ENCODE results near the gene CAPN8.
"Not testable (repeated sequence)": the region's sequence is repeated elsewhere in the genome, so short reads cannot be mapped to it uniquely, and the experiment has no call there.

The CAPN8 gene

DNA sequence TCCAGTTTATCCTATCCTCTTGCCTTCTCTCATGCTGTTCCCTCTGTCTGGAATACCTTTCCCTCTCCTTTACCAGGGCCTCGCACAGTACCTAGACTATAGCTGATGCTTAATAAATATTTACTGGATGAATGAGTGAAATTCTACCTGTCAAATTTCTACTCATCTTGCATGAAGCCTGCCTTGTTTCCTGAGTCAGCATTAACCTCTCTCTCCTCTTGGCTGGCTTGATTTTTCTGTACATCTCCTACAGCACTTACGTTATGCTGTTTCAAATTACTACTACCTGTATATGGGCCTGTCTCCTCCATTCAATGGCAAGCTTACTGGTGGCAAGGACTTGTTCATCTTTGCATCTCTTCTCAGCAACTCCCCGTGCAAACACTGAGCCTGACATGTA is 130.8 kb downstream of the CAPN8 start:
- no peak for DNase-seq

DNA sequence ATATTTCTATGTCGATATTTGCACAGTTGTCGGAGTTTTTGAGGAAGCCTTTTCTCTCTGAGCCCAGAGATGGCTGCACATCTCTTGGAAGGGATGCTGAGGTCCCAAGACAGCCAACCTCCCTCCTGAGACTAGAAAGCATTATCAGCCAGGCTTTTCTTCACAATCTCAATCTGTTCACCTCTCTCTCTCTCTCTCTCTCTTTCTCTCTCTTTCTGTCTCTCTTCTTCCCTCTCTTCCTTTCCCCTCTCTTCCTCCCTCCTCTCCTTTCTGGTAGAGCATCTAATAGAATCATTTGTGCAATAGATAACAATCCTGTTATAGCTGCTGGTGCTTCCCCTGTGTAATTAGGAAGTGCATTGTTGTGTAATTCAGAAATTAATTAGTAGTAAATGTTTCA is 131.8 kb downstream of the CAPN8 start:
- DNase-seq = no peak

DNA sequence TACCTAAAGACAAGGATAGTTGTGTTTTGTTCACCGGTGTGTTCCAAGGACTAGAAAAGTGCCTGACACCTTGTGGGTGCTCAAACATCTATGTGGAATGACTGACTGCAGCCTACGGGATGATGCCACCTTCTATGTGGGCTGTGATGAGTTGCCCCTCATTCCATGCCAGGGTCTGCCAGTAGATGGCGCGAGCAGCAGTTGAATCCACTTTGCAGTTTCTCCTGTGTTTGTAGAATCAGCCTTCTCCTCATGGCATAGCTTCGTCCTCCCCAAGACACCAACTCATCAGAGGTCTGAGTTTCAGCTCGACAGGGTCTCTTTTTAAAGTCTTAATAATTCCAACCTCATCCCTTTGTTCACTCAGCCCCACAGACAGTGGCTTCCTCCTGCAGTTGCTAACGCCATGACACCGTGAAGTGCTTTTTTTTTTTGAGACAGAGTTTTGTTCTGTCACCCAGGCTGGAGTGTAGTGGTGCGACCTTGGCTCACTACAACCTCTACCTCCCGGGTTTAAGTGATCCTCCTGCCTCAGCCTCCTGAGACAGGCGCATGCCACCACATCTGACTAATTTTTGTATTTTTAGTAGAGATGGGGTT is 133.7 kb downstream of the CAPN8 start:
- DNase-seq = peak in 45 of 56 donors; percentile 1 to 82 (median 29)

DNA sequence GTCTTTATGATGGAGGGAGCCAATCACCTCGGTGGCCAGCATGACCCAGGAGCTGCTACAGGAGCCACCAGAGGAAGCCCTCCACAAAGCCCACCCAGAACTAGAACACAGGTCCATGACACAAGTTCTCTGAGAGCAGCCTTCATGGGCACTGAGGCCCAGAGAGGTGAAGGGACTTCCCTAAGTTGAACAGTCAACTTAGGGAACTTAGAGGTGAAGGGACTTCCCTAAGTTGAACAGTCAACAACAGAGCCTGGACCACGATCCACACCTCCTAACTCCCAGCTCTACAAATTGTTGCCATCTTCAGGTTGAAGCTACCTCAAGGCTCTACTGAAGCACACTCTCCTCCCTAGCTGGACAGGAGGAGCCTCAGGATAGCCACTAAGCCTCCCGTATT is 139.5 kb downstream of the CAPN8 start:
- DNase-seq = no peak

DNA sequence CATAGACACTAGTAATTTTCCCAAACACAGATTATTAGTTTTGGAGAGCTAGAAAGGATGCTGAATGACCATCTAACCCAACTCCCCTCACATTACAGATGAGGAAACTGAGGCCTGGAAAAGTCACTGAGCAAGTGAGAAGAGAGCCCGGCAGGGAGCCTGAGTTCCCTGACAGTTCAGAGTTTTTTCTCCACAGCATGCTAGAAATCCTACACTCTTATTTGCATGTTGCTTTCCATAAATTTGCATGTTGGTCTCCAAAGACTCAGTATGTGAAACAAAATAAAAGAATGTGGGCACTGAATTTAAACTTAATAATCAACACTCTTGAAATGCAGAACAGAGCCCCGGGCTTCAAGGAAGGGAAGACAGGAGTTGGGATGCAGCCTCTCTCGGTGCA is 140.0 kb downstream of the CAPN8 start:
- no peak for DNase-seq

DNA sequence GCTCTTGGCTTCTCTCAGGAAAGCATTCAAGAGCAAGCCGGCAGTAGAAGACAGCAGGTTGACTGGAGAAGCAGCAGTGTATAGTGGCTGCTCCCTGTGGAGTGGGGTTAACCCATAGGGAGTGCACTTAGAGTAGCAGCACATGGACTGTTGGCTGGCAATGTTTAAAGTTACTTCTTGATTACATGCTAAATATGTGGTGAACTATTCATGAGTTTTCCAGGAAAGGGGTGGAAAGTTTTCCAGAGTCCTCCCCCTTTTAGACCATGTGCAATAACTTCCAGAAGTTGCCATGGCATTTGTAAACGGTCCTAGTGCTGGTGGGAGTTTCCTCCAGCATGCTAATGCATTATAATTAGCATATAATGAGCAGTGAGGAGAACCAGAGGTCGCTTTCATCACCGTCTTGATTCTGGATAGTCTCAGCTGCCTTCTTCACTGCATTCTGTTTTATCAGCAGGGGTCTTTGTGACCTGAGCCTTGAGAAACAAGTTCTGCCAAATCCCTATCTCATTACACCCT is 140.5 kb downstream of the CAPN8 start:
- no peak for DNase-seq

DNA sequence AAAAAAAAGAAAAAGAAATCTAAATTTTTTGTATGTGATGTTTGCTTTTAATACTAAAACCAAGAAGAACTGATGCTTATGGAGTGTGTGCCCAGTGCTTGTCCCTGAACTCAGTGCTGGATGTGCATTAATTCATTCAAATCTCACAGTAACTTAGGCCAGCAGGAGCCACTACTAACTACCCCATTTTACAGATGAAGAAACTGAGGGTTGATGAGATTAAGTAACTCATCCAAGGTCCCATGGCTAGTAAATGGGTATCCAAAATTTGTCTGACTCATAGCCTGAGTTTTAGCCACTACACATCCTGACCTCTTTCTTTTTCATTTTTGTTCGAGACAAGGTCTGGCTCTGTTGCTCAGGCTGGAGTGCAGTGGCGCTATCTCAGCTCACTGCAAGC is 144.4 kb downstream of the CAPN8 start:
- no peak for DNase-seq

DNA sequence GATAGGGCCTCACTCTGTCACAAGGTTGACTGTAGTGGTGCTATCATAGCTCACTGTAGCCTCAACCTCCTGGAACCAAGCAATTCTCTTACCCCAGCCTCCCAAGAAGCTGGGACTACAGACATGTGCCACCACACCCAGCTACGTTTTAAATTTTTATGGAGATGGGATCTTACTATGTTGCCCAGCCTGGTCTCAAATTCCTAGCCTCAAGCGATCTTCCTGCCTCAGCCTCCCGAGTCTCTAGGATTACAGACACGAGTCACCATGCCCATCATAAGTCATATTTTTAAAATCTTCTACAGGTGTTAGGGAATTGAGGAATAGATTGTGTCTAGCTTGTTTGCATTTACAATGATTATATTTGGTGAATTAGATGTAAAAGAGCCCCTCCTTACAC is 145.3 kb downstream of the CAPN8 start:
- DNase-seq = no peak

DNA sequence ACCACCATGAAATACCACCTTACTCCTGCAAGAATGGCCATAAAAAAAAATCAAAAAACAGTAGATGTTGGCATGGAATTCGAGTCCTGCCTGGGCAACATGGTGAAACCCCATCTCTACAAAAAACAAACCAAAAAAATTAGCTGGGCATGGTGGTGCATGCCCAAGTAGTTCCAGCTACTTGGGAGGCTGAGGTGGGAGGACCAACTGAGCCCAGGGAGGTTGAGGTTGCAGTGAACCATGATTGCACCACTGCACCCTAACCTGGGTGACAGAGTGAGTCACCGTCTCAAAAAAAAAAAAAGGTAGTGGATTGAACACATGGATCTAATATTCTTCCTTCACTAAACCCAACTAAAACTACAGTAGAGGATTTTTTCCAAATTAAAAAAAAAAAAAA is 146.4 kb downstream of the CAPN8 start:
- DNase-seq = no peak

DNA sequence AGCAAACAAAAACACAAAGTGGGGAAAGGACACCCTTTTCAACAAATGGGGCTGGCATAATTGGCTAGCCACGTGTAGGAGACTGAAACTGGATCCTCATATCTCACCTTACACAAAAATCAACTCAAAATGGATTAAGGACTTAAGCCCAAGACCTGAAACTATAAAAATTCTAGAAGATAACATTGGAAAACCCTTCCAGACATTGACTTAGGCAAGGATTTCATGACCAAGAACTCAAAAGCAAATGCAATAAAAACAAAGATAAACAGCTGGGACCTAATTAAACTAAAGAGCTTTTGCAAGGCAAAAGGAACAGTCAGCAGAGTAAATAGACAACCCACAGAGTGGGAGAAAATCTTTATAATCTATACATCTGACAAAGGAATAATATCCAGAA is 146.9 kb downstream of the CAPN8 start:
- DNase-seq = not testable (repeated sequence)

DNA sequence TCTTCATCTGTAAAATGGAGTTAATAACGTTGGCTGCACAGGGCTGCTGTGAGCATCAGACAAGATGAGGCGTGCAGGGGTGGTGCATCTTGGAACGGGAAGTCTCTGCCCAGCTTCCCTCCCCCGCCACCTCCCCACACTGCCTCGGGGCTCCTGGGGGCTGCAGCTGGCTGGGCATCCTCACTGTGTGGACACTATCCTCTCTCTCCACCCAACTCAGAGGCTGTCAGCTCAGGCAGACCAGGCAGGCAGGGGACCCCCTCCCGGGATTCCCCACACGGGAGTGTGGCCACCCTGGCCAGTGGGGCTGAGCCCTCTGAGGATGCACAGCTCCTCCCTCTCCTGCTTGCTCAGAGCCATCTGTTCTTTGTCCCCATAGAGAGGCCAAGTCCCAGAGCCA is 149.6 kb downstream of the CAPN8 start:
- DNase-seq = no peak

DNA sequence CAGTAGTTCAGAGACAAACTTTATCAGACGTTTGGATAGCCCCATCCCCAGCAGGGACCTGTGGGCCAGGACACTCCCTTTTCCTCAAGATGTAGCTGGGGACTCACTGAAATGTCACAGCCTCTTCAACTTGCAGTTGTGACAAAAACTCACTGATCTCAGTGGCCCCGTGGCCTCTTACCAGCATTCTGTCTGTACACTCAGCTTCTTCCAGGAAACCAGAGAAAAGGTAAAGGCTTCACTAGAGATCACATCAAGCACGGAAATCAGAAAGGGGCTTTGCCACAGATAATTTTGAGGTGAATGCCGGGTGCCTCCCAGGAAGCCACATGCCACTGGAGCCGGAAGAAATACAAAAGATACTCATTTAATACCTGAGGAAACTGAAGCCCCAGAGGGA is 150.1 kb downstream of the CAPN8 start:
- no peak for DNase-seq

DNA sequence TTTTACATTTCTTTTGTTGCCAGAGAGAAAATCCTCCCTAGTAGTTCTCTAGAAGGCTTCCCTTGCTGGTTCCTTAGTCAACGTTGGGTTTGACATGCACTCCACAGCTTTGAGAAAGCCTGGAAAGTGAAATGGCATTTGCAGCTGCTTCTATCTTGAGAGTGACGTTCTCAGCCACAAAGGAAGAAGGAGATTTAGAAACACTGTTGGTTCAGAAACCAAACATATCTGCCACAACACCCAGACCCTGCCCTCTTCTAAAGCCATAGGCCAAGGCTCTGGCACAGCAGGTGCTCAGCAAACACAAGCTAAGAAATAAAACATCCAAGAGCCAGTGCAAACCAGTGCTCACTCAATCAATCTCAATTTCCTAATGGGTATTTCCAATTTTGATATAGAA is 150.9 kb downstream of the CAPN8 start:
- DNase-seq = no peak

DNA sequence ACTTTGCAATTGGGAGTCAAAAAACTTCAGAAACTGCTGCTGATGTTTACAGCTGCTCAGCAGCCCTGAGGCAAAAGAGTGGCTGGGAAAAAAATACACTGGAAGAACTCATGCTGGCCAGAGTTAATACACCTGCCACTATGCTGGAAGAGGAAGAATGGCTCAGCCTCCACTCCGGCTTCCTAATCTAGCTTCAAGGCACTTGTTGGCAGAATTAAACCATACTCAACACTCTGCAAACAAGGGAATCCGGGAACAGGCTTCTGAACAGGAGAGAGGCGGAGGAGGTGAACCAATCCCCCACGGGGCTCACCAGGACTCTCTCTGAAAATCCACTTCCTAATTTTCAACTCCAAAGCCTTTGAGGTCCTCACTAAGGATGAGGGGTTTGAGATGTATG is 152.2 kb downstream of the CAPN8 start:
- DNase-seq = no peak

DNA sequence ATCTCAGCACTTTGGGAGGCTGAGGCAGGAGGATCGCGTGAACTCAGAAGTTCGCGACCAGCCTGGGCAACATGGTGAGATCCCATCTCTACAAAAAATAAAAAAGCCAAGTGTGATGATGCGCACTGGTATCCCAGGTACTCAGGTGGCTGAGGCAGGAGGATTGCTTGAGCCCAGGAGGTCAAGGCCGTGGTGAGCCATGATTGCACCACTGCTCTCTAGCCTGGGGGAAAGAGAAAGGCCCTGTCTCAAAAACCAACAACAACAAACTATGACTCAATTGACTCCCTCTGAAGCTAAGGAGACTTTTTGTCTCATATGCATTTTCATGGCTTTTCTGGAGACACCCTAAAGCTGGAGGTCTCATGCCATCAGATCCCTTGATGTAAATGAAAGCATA is 153.4 kb downstream of the CAPN8 start:
- DNase-seq = no peak

DNA sequence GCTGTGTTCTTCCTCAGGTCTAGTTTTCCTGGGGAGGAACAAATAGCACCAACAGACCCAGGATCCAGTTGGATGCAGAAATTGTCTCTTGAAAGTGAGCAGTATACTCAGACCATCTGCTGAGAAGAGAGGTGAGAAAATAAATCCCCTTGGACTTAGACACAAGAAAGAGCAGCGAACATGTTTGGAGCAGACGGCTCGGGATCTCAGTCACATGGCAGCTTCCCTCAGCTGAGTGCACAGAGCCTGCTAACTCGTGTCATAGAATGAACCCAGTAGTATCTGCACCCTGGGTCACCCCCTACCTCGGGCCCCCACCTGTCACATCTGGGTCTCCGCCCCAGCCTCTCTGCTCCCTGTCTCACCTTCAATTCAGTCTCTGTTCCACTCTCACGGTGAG is 156.7 kb downstream of the CAPN8 start:
- no peak for DNase-seq

DNA sequence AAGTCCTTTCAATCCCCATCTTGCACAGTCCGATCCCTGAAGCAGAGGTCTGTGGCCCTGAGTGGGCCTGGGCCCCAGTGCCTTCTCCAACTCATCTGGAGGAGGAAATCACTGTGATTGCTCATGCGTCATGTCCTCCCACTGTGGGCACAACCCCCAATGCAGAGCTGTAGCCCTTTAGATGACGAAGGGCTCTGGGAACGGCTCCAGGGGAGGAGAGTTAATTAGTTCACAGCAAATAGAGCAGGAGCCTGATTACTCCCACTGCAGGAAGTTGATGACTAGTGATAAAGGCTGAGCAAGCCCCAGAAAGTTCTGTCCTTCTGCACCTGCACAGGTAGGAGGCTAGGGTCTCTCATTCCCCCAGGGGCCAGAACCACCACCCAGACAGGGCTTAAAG is 160.8 kb downstream of the CAPN8 start:
- peak in 39 of 56 donors; percentile 5 to 72 (median 27) for DNase-seq

DNA sequence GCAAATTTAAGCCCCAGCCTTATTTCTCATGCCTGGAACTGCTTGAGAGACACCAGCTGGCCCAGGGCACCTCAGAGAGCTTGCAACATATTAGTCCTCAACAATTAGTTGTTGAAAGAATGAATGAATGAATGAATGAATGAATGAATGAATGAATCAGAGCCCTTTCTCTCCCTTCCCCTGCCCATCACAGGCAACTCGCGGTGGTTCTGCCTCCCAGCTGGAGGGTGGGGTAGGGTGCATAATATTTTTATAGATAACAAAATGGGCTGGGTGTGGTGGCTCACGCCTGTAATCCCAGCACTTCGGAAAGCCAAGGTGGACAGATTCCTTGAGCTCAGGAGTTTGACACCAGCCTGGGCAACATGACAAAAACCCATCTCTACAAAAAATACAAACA is 162.2 kb downstream of the CAPN8 start:
- no peak for DNase-seq

DNA sequence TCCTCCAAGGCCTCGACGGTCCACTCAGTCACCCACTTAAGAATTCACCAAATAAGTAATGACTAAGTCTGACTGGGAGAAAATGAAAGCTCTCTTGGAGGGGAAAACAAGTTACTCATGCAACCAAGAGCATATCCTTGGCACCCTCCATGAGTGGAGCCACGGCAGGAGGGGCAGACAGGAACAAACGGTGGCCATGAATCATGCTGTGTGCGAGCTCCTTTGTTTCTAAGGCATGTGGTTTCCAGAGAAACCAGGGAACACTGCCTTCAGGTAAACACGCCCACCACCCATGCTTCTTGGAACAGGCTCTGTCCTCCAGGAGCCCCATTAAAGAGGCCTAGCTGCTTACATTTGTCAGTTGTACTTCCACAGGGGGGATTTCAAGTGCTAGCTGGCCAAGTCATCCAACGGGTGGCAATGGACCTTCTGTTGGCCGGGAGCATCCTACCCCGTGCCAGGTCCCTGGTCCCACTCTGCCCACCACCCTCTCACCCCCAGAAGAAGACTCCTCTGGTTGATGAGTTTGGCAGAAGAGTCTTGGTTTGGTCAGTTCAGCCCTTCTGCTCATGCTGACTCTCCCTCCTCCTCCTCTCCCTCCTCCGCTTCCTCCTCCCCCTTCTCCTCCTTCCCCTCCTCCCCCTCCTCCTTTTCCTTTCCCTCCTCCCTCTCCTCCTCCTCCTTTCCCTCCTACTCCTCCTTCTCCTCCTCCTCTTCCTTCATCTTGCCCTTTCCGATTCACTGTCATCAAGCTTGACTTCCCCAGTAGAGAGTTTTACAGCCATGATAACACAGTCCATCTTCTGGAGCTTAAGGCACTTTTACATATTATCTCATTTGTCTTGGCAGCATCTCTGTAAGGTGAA is 164.7 kb downstream of the CAPN8 start:
- DNase-seq = peak in 39 of 56 donors; percentile 3 to 80 (median 40)

DNA sequence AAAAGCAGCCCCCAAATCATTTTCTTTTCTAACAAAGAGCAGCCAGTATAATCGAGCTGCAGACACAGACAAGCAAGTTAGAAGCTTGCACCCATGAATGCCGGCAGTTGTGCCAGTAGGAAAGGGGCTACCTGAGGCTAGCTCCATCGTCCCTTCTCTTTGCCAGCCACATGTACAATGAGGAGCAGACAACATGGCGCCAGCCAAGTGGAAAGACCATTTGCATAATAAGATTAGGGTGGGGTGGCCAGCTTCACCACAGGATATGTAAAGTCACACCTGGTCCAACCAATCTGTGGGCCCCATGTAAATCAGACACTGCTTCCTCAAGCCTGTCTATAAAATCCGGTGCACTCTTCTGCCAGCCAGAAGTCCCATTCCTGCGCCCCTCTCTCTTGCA is 168.6 kb downstream of the CAPN8 start:
- DNase-seq = no peak

DNA sequence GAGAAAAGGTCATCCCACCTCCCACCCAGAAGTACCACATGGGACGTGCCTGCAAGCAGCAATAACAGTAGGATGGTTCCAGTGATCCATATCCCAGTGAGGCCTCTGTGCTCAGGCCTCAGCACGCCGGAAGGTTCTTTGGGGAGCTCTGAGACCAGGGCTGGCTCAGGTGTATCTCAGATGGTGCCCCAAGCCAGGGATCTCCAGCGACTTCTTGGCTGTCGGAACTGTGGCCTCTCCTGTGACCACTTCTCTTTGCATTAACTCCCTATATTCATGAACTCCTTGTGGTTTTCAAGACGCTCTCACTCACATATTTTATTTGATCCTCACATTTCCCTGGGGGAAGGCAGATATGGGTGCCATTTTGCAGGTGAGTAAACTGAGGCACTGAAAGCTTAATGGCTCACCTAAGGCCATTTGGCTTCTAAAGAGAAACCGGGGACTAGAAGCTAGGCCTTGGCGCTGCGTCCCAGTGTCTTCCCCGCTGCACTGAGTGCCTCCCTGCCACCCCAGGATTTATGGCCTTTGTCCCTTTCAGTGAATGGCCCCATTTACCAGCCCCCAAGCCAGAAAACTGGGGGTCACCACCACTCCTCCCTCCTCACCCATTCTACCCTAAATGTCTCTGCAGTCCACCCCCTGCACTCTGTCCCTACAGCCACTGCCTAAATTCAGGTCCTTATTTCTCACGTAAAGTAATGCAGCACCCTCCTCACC is 170.4 kb downstream of the CAPN8 start:
- no peak for DNase-seq

DNA sequence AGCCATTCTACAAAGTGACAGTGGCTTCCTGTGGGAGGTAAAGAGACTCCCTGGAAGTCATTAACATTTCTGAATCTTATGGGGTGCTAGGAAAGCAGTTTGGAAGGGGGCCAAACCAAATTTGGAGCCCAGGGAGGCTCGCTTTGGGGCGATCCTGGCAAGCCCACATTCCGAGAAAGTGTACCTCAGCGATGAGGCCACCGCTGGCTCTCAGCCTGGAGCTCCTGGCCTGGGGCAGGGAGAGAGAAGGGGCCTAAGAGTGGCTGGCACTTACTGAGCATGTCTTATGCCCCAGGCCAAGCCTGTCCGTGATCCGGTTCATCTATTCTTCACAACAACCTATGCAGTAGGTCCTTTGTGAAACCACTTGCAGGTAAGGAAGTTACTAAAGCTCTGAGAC is 173.5 kb downstream of the CAPN8 start:
- DNase-seq = no peak

All from nucleus accumbens (tissue), 56 donors.